GM21360 (cell line): Measurements from ENCODE around the gene SRGAP1.
"Not testable (repeated sequence)": the region's sequence is repeated elsewhere in the genome, so short reads cannot be mapped to it uniquely, and the experiment has no call there.

Experiments
- ATAC-seq: cut with Tn5 transposase; IDR thresholded peaks from one replicate; pipeline ENCODE4 v1.9.1; 2021; ENCODE audit warnings: mild to moderate bottlenecking, moderate library complexity; ENCODE audit not compliant: unreplicated experiment

Gene SRGAP1

DNA sequence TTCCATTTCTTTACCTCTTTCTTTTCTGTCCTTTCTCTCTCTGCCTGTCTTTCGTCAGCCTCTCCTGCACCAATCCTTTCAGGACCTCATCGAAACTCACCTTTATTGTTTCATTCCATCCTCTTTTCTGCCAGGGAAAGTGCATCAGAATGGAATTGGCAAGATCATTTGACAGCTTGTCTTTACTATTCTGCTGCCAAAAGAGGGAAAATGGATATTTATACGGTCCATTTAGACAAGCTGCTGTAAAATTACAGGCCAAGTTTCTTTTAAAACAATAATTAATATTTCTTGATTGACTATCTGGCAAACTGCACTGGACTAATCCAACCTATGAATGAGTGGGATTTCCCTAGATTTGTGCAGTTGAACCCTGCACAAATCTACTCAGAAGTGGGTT is 7.6 kb upstream of the SRGAP1 start:
- no peak for ATAC-seq

DNA sequence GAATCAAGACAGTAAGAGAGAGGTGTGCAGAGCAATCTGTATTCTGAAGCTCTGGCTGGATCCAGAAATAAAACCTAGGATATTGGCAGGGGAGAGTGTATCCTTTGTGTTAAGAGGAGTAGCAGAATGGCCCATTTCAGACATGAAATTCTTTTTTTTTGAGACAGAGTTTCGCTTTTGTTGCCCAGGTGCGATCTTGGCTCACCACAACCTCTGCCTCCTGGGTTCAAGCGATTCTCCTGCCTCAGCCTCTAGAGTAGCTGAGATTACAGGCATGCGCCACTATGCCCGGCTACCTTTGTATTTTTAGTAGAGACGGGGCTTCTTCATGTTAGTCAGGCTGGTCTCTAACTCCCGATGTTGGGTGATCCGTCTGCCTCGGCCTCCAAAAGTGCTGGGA is 6.1 kb upstream of the SRGAP1 start:
- no peak for ATAC-seq

DNA sequence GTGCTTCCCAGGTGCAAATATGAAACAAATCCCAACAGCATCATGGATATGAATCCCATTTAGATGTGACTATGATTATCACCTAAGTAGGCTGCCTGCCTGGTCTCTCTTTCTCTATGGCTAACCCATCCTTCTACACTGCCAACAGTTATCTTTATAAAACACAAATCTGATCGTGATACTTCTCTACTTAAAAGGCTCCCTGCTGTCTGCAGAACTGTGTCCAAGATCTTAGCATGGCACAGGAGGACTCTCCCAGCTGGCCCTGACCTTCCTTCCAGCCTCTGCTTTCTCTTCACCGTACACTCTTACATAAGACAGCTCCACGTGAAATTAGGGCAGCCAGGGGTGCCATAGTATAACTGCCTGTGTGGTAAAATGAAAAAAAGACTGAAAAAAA is 3.5 kb upstream of the SRGAP1 start:
- no peak for ATAC-seq

DNA sequence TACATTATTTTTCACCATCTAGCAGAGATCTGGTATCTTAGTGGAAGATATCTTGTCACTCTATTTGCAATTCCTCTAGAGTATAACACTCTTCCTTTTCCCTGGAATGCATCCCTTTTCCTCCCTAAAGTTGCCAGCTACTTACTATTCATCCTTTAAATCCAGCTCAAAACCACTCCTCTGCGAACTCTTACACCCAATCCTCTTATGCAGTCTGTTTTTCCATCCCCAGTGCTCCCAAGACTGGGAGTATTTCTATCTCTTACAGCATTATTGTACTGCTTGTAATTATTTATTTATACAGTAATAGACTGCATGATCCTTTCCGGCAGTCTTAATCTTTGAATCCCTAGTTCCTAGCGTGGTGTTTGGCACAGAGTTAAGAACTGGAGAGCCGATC is 2.9 kb upstream of the SRGAP1 start:
- no peak for ATAC-seq

DNA sequence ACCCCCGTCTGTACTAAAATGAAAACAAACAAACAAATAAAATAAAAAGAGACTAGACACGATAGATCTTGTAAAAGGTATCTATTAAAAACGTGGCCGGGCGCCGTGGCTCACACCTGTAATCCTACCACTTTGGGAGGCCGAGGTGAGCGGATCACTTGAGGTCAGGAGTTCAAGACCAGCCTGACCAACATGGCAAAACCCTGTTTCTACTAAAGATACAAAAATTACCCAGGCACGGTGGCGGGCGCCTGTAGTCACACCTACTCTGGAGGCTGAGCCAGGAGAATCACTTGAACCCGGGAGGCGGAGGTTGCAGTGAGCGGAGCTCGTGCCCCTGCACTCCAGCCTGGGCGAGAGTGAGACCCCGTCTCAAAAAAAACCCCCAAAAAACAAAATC is 1.8 kb upstream of the SRGAP1 start:
- not testable (repeated sequence) for ATAC-seq

DNA sequence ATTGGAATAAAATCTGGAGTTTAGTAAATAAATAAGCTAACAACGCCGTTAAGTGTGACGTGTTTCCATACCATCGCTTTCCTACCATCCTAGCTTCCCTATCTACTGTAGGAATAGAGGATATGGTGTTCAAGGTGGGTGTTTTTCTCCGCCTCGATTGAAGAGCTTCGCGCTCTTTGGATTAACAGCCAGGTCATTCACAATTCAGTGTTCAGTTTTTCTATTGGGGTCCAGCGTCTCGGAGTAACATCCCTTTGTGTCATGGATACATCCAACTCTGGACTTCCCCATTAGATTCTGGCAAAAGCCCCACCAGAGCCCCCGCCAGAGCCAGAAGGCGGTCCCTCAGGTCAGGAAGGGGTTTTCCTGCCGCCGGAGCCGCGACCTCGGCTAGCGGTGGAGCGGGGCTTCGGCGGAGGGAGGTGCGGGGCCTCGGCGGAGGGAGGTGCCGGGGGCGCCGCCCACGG is 1.2 kb upstream of the SRGAP1 start:
- ATAC-seq, result no peak

DNA sequence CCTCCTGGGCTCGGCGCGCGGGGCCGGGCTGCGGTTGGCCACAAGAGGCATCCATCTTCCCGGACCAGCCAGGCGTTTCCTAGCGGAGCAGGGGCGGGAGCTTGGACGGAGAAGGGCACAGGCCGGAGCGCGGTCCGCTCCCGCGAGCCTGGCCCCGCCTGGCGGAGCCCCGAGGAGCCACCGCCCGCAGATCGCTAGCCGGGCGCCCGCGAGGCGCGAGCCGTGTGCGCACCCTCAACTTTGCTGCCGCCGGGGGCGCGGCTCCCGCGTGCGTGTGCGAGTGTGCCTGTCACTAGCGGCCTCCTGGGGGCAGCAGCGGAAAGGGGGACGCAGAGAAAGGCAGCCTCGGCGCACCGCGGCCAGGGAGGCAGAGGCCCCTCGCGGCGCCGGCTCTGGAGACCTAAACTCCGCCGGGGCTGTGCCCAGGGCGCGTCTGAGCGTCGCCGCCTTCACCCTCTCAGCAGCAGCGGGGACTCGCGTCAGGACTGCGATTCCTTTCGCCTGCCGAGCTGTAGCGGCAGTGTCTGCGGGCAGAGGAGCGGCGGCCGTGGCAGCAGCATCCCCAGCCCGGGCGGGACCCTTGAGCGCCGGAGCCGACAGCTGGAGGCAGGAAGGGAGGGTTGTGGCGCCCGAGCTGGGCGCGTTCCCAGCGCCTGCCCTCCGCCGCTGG is 644 bp upstream of the SRGAP1 start:
- peak; percentile 98 for ATAC-seq

DNA sequence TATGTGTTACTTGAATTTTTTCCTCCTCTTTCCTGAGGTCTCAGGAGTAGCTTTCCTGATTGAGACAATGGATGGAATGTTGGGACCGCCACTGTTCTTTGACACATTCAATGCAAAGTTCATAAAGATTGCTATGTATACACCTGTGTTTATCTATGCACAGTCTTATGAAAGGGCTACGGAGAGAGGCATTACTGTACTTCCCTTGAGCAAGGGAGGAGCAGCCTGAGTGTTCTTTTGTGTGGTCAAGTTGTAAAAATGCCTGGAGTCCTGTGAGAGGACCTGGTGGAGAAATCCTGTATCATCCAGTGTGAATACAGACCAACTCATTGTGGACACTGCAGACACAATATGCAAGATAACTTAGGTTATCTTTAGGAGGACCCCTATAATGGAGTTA is 1.2 kb downstream of the SRGAP1 start:
- ATAC-seq, result no peak

DNA sequence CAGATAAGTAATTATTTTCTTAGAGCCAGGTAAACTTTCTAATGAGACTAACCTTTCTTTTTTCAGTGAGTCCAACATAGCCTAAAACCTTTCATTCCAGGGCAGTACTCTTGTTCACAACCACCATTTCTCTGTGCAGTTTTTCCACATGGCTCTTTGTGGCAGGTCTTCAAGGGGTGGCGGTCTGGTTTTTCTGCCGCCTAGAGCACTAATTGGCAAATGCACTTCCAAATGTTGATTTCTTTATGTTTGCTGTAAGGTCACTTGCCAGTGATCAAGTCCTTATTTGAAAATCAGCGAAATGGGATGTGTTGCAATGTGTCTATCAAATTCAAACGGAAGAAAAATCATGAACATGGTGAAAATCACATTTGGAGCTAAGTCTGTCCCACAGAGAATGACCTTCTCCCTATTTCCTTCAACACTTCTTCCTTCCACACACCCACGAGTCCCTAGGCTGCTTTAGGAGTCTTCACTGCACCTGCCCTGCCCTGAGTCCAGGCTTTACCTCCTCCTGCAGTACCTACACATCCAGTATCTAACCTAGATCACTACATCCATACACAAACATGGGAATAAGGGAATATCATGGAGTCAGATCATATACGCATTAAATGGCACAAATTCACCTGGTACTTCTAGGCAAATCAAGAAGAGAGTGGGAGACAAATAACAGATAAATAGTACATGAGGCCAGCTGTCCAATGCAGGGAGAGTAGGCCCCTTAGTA is 1.9 kb downstream of the SRGAP1 start:
- ATAC-seq, result no peak

DNA sequence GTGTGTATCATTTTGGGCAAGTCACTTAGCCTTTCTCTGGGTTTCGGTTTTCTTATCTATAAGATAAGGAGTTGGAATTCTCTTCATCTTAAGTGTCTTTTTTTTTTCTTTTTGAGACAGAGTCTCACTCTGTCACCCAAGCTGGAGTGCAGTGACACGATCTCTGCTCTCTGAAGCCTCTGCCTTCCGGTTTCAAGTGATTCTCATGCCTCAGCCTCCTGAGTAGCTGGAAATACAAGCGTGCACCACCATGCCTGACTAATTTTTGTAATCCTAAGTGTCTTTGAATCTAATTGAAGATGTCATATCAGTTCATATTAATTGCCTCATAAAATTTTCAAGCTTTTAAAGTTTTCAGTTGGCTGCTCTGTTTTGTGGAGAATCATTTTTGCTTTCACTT is 4.0 kb downstream of the SRGAP1 start:
- no peak for ATAC-seq

DNA sequence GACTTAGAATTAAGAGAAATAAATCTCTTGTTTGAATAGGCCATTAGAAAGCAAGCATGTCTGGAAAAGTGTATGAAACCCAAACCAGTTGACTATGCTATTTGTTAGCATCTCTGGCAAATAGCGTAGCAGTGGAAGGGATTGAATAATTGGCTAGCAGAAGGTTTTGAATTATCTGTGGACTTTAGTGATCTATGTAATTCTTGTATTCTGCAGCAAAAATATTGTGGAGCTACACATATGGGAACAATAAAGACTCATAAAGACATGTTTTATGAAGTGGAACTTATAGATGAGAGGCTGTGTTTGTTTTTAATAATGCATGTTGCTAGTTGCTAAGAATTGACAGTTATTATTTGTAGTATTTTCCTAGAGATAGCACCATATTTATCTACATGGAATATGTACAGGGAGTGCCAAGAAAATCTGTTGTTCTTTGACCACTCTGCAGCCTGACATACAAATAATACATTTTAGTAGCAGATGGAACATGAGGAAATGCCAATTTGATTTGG is 4.7 kb downstream of the SRGAP1 start:
- no peak for ATAC-seq

DNA sequence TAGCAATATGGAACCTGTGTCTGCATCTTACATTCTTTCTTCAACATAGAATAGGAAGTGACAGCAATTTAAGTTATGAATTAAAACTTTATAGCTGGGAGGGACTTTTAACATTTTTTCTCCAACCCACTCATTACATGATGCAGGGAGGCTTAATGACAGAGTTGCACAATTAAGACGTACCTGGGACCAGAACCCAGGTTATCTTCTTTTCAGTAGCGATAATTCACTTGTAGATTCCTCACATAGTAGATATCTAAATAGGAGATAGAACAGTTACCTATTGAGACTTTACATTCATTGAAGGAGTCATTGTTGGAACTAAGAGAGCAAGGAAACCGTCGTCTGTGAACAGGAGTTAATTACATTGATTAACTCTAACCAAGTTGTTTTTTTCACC is 5.1 kb downstream of the SRGAP1 start:
- ATAC-seq, result no peak

DNA sequence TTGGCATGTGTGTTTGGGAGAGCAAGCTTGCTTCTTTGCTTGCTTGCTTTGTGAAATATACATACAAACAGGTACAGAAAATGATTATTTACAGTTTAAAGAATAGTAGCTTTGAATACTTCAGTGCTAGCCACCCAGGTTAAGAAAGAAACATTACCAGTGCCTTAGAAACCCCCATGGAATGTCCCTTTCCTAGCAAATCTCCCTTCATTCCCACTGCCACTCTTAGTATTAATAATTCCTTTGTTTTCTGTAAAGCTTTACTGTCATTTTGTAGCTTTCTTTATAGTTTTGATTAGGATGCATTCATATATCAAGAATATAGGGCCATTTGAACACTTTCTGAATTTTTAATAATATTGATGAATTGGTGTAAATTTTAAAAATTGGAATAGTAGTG is 9.5 kb downstream of the SRGAP1 start:
- no peak for ATAC-seq

DNA sequence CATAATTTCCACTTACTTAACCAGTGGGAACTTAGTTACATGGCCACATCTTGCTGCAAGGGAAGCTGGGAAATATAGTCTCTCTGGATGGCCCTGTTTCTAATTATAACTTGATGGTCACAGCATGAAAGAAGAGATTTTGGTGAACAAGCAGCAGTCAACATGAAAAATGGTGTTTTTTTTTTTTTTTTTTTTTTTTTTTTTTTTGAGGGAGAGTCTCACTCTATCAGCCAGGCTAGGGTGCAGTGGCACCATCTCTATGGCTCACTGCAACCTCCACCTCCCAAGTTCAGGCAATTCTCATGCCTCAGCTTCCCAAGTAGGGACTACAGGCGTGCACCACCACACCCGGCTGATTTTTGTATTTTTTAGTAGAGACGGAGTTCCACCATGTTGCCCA is 10.8 kb downstream of the SRGAP1 start:
- ATAC-seq, result no peak

DNA sequence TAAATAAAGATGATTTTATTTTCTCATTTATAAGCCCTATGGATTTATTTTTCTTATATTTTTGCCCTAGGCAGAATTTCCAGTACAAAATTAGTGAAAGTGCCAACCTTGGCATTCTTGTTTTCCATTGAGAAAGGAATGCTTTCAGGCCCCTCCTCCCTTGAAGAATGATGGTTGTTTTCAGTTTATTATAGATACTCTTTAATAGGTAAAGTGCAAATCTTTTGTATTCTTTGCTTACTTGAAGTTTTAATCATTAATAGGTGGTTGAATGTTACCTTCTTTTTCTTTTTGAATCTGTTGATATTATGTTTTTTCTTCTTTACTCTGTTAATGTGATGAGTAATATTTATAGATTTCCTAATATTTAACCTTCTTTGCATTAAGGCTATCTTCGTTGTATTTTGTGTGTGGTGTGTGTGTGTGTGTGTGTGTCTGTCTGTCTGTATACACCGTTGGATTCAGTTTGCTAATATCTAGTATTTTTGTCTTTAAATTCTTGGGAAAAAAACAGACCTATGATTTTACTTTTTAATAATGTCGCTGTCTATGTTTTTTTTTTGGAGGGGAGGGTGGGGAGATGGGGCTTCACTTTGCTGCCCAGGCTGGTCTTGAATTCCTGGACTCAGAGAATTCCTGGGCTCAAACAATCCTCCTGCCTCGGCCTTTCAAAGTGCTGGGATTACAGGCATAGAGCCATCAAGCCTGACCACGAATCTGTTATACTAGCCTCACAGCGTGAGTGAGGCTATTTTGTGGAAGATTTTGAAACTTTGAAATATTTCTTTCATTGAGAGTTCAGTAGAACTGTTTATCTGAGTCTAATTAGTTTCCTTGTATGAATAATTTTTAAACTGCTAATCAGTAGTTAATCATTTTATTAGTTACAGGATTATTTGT is 13.5 kb downstream of the SRGAP1 start:
- no peak for ATAC-seq

DNA sequence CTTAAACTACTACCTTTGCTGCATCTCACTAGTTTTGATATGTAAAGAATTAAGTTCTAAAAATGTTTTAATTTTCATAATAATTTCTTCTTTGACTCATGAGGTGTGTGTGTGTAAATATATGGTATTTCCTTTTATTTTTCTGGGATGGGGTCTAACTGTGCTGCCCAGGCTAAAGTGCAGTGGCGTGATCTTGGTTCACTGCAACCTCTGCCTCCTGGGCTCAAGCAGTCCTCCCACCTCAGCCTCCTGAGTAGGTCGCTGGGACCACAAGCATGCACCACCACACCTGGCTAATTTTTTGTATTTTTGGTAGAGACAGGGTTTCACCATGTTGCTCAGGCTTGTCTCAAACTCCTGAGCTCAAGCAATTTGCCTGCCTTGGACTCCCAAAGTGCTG is 15.4 kb downstream of the SRGAP1 start:
- ATAC-seq, result not testable (repeated sequence)

DNA sequence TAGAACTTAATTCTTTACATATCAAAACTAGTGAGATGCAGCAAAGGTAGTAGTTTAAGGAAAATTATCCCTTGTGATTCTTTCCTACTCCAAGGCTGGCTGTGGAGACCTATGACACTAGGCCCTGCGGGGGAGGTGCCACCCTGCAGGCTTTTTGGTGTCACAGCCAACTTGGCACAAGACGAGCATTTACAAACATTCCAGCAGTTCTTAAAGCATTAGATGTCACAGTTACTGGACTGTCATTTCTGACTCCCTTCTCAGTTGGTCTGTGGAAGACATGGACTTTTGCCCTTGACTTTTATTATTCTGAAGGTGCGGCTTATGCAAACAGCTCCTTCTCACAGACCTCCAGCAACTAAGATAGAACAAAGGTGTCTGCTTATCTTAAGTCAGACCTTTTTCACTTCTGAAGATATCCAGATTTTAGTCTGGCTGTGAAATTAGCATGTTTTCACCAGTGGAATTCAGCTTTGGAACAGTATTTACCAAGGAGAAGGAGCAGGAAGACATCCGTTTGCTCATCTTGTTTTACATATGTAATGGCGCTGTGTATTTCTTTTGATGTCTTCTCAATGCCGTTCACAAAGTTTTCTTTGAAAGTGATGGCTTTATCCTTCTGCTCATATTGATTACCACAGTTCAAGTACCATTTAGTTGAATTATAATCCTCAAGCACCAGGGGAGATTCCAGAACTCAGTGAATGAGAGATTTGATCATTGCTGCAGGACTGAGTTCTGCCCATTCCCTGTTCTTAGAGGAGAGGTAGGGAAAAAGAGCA is 17.9 kb downstream of the SRGAP1 start:
- ATAC-seq, result no peak

DNA sequence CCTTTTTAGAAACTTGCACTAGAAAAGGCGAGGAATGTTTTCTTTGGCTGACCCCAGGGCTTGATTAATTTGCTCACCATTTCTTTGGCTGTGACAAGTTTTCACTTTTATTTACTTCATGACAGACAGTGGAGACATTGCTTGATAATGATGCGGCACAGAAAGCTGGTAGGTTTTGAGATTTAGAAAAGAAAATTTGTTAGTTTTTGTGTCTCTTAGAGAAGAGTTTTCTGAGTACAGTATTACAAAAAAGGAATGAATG is 18.4 kb downstream of the SRGAP1 start:
- no peak for ATAC-seq

DNA sequence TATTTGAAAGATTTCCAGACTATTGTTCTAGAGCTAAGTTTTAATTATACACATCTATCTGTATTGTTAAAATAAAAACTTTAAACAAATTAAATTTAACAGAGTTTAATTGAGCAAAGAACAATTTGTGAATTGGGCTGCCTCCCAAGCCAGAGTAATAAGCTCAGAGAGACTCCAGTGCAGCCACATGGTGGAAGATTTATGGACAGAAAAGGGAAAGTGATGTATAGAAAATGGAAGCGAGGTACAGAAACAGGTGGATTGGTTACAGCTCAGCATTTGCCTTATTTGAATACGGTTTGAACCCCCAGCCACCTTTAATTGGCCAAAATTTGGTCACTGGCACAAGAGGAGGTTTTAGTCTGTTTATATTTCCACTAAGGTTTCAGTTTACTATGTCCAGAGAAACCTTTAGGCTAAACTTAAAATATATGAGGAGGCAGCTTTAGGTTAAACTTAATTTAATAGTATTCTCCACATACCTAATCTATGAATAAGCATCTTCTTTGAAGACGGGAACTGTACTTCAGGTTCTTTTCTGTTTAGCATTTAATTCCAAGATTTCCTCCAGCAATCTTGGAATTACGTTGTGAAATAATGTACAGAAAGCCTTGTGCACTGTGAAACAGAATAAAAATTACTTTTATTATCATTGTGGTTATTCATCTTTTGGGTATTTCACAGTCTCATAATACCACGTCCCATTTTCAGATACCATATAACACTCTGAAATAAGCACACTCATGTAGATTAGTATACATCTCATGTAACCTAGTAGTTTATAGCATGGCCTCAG is 19.4 kb downstream of the SRGAP1 start:
- no peak for ATAC-seq

DNA sequence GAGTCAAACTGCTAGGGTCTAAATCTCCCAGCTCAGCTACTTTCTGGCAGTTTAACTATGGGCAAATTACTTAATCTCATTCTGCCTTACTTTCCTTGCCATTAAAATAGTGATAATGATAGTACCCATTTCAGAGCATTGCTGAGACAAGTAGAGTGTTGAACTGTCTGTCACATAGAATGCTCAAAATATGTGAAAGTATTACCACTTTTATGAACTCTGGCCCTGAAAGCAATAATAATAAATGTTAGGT is 19.9 kb downstream of the SRGAP1 start:
- no peak for ATAC-seq
